ENCODE results near the gene OVOL2.

The OVOL2 gene

DNA sequence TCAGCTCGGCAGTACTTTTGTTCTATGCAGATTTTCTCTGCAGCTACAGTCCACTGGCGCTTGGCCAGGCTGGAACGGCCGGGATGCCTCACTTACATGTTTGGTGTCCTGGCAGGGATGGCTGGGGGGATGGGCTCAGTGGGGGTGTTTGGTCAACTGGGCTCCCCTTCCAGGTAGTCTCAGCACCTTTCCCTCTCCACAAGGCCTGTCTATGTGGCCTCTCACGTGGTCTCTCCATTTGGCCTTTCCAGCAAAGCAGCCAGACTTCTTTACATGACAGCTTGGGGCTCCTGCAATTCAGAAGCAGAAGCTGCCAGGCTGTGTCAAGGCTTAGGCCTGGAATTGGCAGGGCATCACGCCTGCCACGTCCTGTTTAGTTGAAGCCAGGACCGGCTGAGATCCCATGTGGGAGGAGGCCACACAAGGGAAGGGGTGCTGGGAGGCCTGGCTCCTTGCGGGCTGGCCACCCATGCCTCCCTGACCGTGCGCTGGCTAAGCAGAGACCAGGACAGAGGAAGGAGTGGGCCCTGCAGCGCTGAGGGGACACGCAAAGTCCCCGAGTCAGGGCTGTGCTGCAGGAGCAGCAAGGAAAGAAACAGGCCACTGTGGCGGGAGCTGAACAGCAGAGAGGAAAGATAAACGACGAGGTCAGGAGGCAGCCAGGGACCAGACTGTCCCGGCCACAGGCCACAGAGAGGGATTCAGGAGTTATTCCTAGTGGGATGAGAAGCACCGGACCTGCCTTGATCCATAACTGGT is 50.0 kb downstream of the OVOL2 start:
- peaks cover 12% of the 10 kb centered on the region for H3K27me3 Mint-ChIP-seq (ENCODE audit: low read depth)
- peaks cover 8% of the 10 kb centered on the region for H3K9me3 Mint-ChIP-seq
- H3K36me3 Mint-ChIP-seq (ENCODE audit: low read depth), result peaks cover 4% of the 10 kb centered on the region
- H3K4me3 Mint-ChIP-seq, result no peak overlapping the region
- H3K4me1 Mint-ChIP-seq, result peaks cover 61% of the 10 kb centered on the region
- TF ChIP-seq, protein P1, sequence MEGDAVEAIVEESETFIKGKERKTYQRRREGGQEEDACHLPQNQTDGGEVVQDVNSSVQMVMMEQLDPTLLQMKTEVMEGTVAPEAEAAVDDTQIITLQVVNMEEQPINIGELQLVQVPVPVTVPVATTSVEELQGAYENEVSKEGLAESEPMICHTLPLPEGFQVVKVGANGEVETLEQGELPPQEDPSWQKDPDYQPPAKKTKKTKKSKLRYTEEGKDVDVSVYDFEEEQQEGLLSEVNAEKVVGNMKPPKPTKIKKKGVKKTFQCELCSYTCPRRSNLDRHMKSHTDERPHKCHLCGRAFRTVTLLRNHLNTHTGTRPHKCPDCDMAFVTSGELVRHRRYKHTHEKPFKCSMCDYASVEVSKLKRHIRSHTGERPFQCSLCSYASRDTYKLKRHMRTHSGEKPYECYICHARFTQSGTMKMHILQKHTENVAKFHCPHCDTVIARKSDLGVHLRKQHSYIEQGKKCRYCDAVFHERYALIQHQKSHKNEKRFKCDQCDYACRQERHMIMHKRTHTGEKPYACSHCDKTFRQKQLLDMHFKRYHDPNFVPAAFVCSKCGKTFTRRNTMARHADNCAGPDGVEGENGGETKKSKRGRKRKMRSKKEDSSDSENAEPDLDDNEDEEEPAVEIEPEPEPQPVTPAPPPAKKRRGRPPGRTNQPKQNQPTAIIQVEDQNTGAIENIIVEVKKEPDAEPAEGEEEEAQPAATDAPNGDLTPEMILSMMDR (IDR thresholded peaks at IDR 0.05; ENCODE audit: unreplicated experiment in 3 of 3), result no peak
- H3K27ac Mint-ChIP-seq, result peak overlapping the region in 2 of 3 experiments; percentile 60 to 64

DNA sequence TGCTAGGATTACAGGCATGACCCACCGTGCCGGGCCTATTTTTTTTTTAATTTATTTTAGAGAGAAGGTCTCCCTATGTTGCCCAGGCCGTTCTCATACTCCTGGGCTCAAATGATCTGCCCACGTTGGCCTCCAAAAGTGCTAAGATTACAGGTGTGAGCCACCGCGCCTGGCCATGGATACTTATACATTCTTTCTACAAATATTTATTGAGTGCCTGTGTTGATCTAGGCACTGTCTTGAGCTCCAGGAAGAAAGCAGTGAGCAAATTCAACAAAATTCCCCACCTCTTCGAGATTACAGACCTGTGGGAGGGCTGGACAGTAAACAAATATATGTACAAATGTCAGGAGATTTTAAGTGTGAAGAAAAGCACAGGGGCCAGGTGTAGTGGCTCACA is 51.0 kb downstream of the OVOL2 start:
- Mint-ChIP-seq H3K27ac (peak overlapping the region in 2 of 3 experiments; percentile 13 to 42), H3K4me1 (peaks cover 57% of the 10 kb centered on the region), H3K9me3 (peaks cover 6% of the 10 kb centered on the region), H3K4me3 (no peak overlapping the region), H3K36me3 (ENCODE audit: low read depth) (peaks cover 4% of the 10 kb centered on the region), H3K27me3 (ENCODE audit: low read depth) (peaks cover 12% of the 10 kb centered on the region)
- TF ChIP-seq, protein P1 (IDR thresholded peaks at IDR 0.05; ENCODE audit: unreplicated experiment in 3 of 3), result no peak

DNA sequence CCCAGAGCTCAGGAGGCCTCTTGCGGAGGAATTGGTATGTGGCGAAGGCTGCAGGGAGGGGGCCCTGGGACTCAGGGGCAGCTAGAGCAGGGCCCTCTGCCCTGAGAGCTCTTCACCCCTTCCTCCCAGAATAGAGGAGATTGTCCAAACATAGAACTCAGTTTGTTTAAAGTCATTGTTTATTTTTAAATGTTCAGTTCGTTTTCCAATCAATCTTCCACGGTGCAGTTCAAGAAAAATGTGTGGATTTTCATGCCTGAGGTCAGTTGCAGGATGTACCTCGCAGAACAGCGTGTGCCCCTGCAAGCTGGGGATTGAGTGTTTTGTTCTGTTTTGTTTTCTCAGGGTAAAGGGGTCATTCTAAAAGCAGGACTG is 51.7 kb downstream of the OVOL2 start:
- H3K4me1 Mint-ChIP-seq, result peaks cover 50% of the 10 kb centered on the region
- H3K4me3 Mint-ChIP-seq, result no peak overlapping the region
- TF ChIP-seq, protein P1 (IDR thresholded peaks at IDR 0.05; ENCODE audit: unreplicated experiment in 3 of 3), result no peak
- peak overlapping the region in 2 of 3 experiments; percentile 18 to 42 for H3K27ac Mint-ChIP-seq
- no peaks in the 10 kb centered on the region for H3K36me3 Mint-ChIP-seq (ENCODE audit: low read depth)
- H3K9me3 Mint-ChIP-seq, result no peaks in the 10 kb centered on the region
- H3K27me3 Mint-ChIP-seq (ENCODE audit: low read depth), result peaks cover 12% of the 10 kb centered on the region

DNA sequence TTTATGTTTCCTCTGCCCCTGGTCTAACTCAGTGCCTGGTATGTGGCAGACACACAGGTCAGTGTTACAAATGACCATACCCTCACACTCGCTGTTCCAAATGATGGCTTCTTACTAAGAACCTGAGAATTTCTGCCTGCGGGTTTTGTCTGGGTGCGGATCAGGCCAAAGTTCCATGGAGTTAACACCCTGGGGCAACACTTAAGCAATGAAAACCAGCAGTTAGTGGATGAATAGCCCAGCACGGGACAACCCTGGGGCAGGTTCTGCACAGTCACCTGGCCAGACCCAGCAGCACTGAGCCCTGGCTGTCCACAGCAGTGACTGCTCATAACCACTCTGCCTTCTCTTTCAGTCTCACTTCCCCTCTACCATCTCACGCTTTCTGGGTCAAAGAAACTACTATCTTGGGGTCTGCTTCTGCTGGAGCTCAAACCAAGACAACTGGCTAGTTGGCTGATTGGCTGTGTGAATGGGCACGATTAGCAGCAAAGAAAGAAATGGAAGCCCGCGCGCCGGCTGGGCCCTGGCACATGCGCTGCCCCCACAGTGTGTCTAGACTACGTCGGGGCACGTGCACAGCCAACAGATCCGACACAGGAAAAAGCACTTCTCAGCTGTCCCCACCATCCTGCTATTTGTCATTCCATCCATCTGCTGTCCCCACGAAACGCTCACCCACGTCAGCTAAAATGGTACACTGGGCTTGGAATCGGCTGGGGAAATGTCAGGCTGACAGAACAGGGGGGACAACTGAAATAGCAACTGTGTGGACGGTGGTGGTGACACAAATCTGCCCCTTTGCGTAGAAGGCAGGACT is 52.3 kb downstream of the OVOL2 start:
- peaks cover 12% of the 10 kb centered on the region for H3K27me3 Mint-ChIP-seq (ENCODE audit: low read depth)
- TF ChIP-seq, protein P1 (IDR thresholded peaks at IDR 0.05; ENCODE audit: unreplicated experiment in 3 of 3), result no peak
- H3K9me3 Mint-ChIP-seq, result no peaks in the 10 kb centered on the region
- H3K36me3 Mint-ChIP-seq (ENCODE audit: low read depth), result no peaks in the 10 kb centered on the region
- H3K4me3 Mint-ChIP-seq, result no peak overlapping the region
- peaks cover 49% of the 10 kb centered on the region for H3K4me1 Mint-ChIP-seq
- peak overlapping the region; percentile 18 to 82 (median 32) for H3K27ac Mint-ChIP-seq

DNA sequence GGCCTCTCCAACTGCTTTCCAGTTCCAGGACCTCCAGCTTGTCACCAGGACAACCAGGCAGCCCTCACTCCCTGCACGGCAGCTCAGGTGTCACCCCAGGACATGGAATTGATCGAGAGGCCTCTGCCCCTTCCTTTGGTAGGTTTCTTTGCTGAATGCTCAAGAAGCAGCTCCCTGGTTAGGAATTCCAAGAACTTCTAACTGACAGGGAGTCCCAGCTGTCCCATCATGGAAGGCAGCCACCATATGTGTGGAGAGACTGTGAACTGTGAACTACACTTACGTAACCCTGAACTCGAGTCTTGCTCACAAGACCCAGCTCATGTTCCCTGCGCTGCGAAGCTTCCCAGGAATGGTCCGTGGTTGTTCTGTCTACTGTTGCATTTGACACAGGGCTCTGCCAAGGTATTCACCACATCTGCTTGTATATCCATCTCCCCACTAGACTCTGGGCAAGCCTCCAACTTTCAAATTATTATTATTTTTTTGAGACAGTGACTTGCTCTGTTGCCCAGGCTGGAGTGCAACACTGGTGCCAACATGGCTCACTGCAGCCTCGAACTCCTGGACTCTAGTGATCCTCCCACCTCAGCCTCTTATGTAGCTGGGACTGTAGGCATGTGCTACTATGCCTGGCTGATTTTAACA is 53.2 kb downstream of the OVOL2 start:
- H3K36me3 Mint-ChIP-seq (ENCODE audit: low read depth), result no peaks in the 10 kb centered on the region
- H3K4me1 Mint-ChIP-seq, result peaks cover 49% of the 10 kb centered on the region
- peaks cover 12% of the 10 kb centered on the region for H3K27me3 Mint-ChIP-seq (ENCODE audit: low read depth)
- TF ChIP-seq, protein P1 (IDR thresholded peaks at IDR 0.05; ENCODE audit: unreplicated experiment in 3 of 3), result no peak
- no peak overlapping the region for H3K4me3 Mint-ChIP-seq
- no peaks in the 10 kb centered on the region for H3K9me3 Mint-ChIP-seq
- H3K27ac Mint-ChIP-seq, result peak overlapping the region in 2 of 3 experiments; percentile 18 to 38
